K562 (cell line): Measurements from ENCODE around the gene RBKS. TPM values are rescaled to one million over a fixed set of nuclear protein-coding genes. Genes with fewer than 3 reads are reported as not detected.

ENCODE experiments used
- ATAC-seq: fragments of 200-7000 bp; cut with Tn5 transposase; 3 replicates; pipeline ENCODE4 v1.9.1; 2020; ENCODE audit warnings: moderate library complexity
- BruUV-seq: library from RNA; stranded (reverse); fragments of 400-500 nt; replicated peaks from 2 replicates; lab custom pipeline; 2021; lab: Mats Ljungman, UMichigan
- CTCF ChIA-PET: fragments of 300-600 bp; formaldehyde crosslinking; extraction: SDS; loops from one replicate; lab custom pipeline; 2021; ENCODE audit warnings: low intra/inter-chr PET ratio; lab: Yijun Ruan, JAX
- POLR2A ChIA-PET: fragments of 300-600, 350-650 bp; sonication (Branson Sonifier 250); formaldehyde crosslinking; extraction: SDS; loops from one replicate; lab custom pipeline; 2021; ENCODE audit warnings: antibody characterized with exemption, inconsistent platforms; lab: Yijun Ruan, JAX
- DNase-seq, 4 experiments: peaks; one replicate each; pipeline versions ENCODE4 v3.0.0 to v3.0.0-alpha.2; 2011 to 2018; ENCODE audit warnings: low spot score in 3 of 4, mixed read lengths in 3 of 4; ENCODE audit errors: extremely low read depth in 1 of 4
- FAIRE-seq: peaks from 2 replicates; lab custom pipeline; 2011; peaks lifted over from hg19 to GRCh38; lab: Jason Lieb, UNC
- H2AFZ ChIP-seq: 2 replicates; pipeline ENCODE4 v1.6.0; 2011; ENCODE audit warnings: low read depth, low read length, control low read depth, inconsistent platforms
- H3K27ac ChIP-seq: fragments of 200-600 bp; 3 replicates; pipeline ENCODE4 v1.8.0; 2011; ENCODE audit warnings: low read depth, mild to moderate bottlenecking, control low read depth, inconsistent platforms, low read length, moderate library complexity, mixed read lengths; ENCODE audit errors: extremely low read depth
- H3K27me3 ChIP-seq, 2 experiments: fragments of 300-600 bp in 1 of 2; 2 replicates in 1 of 2; 3 replicates in 1 of 2; pipeline versions ENCODE4 v1.6.0 to v1.8.0; 2011; ENCODE audit warnings: inconsistent platforms in 2 of 2, low read length in 2 of 2, mild to moderate bottlenecking in 1 of 2, mixed read lengths in 1 of 2, moderate library complexity in 1 of 2; ENCODE audit not compliant: control insufficient read depth in 2 of 2, insufficient read depth in 2 of 2
- H3K36me3 ChIP-seq: fragments of 300-600 bp; 3 replicates; pipeline ENCODE4 v1.8.0; 2011; ENCODE audit warnings: mild to moderate bottlenecking, low read length, inconsistent platforms; ENCODE audit not compliant: control insufficient read depth, insufficient read depth
- H3K4me1 ChIP-seq, 2 experiments: fragments of 200-600 bp in 1 of 2; replicated peaks in 1 of 2; 2 replicates in 1 of 2; 3 replicates in 1 of 2; pipeline versions ENCODE4 v1.5.1 to v1.8.0; 2011; ENCODE audit warnings: inconsistent platforms in 2 of 2, low read length in 2 of 2, mild to moderate bottlenecking in 1 of 2, mixed read lengths in 1 of 2, moderate library complexity in 1 of 2; ENCODE audit not compliant: control insufficient read depth in 2 of 2, insufficient read depth in 2 of 2
- H3K4me2 ChIP-seq: 2 replicates; pipeline ENCODE4 v1.6.1; 2011; ENCODE audit warnings: low read length, control low read depth, inconsistent platforms, mixed read lengths; ENCODE audit not compliant: insufficient read depth
- H3K4me3 ChIP-seq: fragments of 200-600 bp; sonication (generic), shearing (Covaris generic); 2 replicates; pipeline ENCODE4 v1.5.1; 2016; ENCODE audit warnings: control low read depth, inconsistent platforms
- H3K79me2 ChIP-seq: fragments of 200-600 bp; 3 replicates; pipeline ENCODE4 v1.8.0; 2011; ENCODE audit warnings: low read length, inconsistent platforms; ENCODE audit not compliant: control insufficient read depth, insufficient read depth
- H3K9ac ChIP-seq, 2 experiments: 2 replicates each; pipeline versions ENCODE4 v1.6.0 to v1.6.1; 2011; ENCODE audit warnings: low read depth in 2 of 2, low read length in 2 of 2, control low read depth in 1 of 2, inconsistent platforms in 1 of 2, mild to moderate bottlenecking in 1 of 2, mixed read lengths in 1 of 2; ENCODE audit not compliant: insufficient read depth in 1 of 2
- H3K9me1 ChIP-seq: one replicate; pipeline ENCODE4 v1.6.0; 2011; ENCODE audit warnings: inconsistent platforms, mild to moderate bottlenecking, low read length, moderate library complexity; ENCODE audit not compliant: control insufficient read depth, insufficient read depth
- H3K9me3 ChIP-seq: replicated peaks from 2 replicates; pipeline ENCODE4 v1.5.1; 2011; ENCODE audit warnings: low read depth, low read length, inconsistent platforms; ENCODE audit not compliant: control insufficient read depth, insufficient read depth
- H4K20me1 ChIP-seq: replicated peaks from 2 replicates; pipeline ENCODE4 v1.6.1; 2011; ENCODE audit warnings: low read length, inconsistent platforms, mixed read lengths; ENCODE audit not compliant: control insufficient read depth, insufficient read depth
- CBFA2T3 ChIP-seq: fragments of 450-650 bp; IDR thresholded peaks from 2 replicates; pipeline ENCODE4 v1.6.1; 2017
- RFX5 ChIP-seq: IDR thresholded peaks from 2 replicates; pipeline ENCODE4 v1.6.1; 2011; ENCODE audit warnings: low read depth, mild to moderate bottlenecking, improper control_type of control experiment, low read length
- ZNF263 ChIP-seq: sonication (generic); formaldehyde crosslinking; IDR thresholded peaks from 2 replicates; pipeline ENCODE4 v1.8.0; 2022; ENCODE audit warnings: mild to moderate bottlenecking, missing genetic modification reagents, borderline replicate concordance
- ZNF766 ChIP-seq: fragments of 200-800 bp; sonication (Bioruptor generic); conservative IDR thresholded peaks from 2 replicates; pipeline ENCODE4 v1.6.1; 2016; ENCODE audit warnings: missing genetic modification characterization, missing compliant biosample characterization
- WGBS: fragments of 100-300 bp; shearing (Covaris generic); methylation state at CpG from one replicate; pipeline ENCODE4 v1.1.6; 2016; ENCODE audit warnings: low coverage, mixed read lengths; ENCODE audit not compliant: insufficient coverage; ENCODE audit errors: missing lambda C conversion rate; 5-methylcytosine and 5-hydroxymethylcytosine counted together
- in situ Hi-C: fragments of 300-500 bp; cut with MboI; formaldehyde crosslinking; loops from 4 replicates; pipeline ENCODE4 v1.15.0; 2018; ENCODE audit warnings: inconsistent platforms, mixed read lengths
- intact Hi-C: fragments of 100-400 bp; cut with micrococcal nuclease; formaldehyde crosslinking; loops from 2 replicates; pipeline ENCODE4 v1.14.2; 2022
- polyA plus RNA-seq, 8 experiments: library from polyadenylated mRNA; depleted of rRNA in 4 of 8; stranded (reverse) in 5 of 8; unstranded in 3 of 8; fragments of >200 nt; fragmentation: Nextera tagmentation in 2 of 8; fragmentation: Illumina TruSeq in 1 of 8; extraction: Ambion mirVana in 2 of 8; extraction: Trizol in 1 of 8; gene quantifications; 2 replicates each; pipeline versions ENCODE4 v1.2.1 to v1.2.3, GENCODE V29; 2011 to 2014; ENCODE audit warnings: inconsistent platforms in 1 of 8, missing spikeins in 1 of 8
- total RNA-seq, 7 experiments: library from RNA; depleted of rRNA in 6 of 7; stranded (reverse); fragments of >200 nt in 6 of 7; fragmentation: Illumina TruSeq in 2 of 7; extraction: Trizol in 2 of 7; gene quantifications; 2 replicates each; pipeline versions ENCODE4 v1.2.1 to v1.2.3, GENCODE V29; 2011 to 2021; ENCODE audit warnings: low replicate concordance in 1 of 7
- TF ChIP-seq, protein P1 (sequence below): sonication (generic); formaldehyde crosslinking; IDR thresholded peaks from 2 replicates; pipeline ENCODE4 v1.8.1; 2022; ENCODE audit warnings: missing genetic modification reagents

RBKS gene
- total and polyA plus RNA-seq, 9 of the 15 experiments (the other 6 are each of a cell fraction or from before 2014, with no cell fraction given): 0.06 to 0.39 (median 0.19) TPM

DNA sequence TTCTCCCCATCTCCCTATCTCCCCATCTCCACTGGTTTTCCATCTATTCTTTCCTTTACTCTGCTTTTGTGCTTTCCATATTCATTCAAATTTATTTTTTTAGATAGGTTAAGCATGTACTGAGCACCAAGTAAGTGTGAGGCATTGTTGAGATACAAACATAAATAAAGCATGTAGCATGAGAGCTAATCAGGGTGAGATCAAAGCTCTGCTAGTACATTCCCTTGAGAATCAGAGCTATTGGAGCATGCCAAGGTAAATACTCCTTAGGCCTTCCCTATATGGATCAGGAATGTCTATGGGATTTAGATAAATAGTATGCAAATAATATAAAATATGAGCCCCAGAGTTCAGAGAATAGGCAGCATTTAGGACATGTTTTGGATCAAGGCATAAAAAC, 25.7 kb upstream of the RBKS start (continued):
- TF ChIP-seq, protein P1, sequence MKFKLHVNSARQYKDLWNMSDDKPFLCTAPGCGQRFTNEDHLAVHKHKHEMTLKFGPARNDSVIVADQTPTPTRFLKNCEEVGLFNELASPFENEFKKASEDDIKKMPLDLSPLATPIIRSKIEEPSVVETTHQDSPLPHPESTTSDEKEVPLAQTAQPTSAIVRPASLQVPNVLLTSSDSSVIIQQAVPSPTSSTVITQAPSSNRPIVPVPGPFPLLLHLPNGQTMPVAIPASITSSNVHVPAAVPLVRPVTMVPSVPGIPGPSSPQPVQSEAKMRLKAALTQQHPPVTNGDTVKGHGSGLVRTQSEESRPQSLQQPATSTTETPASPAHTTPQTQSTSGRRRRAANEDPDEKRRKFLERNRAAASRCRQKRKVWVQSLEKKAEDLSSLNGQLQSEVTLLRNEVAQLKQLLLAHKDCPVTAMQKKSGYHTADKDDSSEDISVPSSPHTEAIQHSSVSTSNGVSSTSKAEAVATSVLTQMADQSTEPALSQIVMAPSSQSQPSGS (CRISPR knock-in tag): no peak
- TF ChIP-seq, all 486 proteins: peak for 0

DNA sequence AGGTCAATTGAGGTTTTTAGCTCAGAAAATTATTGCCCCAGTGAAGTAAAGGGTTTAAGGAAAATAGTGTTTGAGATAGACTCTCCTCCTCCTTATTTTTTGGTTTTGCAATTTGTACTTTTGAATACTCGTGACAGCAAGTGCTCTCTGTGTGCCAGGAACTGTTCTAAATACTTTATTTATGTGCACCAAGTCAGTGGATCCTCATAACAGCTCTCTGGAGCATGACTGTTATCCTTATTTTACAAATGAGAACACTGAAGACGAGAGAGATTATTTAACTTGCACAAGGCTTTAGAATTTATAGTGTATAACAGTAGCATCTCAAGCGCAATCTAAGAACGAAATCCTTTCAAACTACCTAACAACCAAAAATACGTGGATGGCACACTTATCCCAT, 25.0 kb upstream of the RBKS start:
- in situ Hi-C loops: no loop called here
- H3K79me2 ChIP-seq: no peaks in the 10 kb centered on the region
- ATAC-seq: no peak
- H3K9me1 ChIP-seq: no peaks in the 10 kb centered on the region
- no peaks in the 10 kb centered on the region for H4K20me1 ChIP-seq
- CTCF ChIA-PET: no interaction called here
- H3K27me3 ChIP-seq: no peaks in the 10 kb centered on the region
- POLR2A ChIA-PET: no interaction called here
- H3K27ac ChIP-seq: no peak overlapping the region
- intact Hi-C loops: no loop called here
- H3K9ac ChIP-seq: no peak overlapping the region
- WGBS: 40% methylated on average over 5 of the region's 5 CpGs
- no peak overlapping the region for H2AFZ ChIP-seq
- H3K4me3 ChIP-seq: no peak overlapping the region
- no peak for FAIRE-seq
- no peak for TF ChIP-seq ZNF263
- TF ChIP-seq RFX5: no peak
- TF ChIP-seq CBFA2T3: no peak
- no peak for TF ChIP-seq ZNF766 (CRISPR knock-in tag)
- H3K4me2 ChIP-seq: no peak overlapping the region
- BruUV-seq: no TSS peak
- DNase-seq: no peak
- no peaks in the 10 kb centered on the region for H3K36me3 ChIP-seq
- no peaks in the 10 kb centered on the region for H3K9me3 ChIP-seq
- H3K4me1 ChIP-seq: no peaks in the 10 kb centered on the region; a peak in 2 of 5 replicates
